Nephron progenitor cell (in vitro differentiated cells): ENCODE results near the gene TBC1D13.

Source experiments
- DNase-seq: peaks from one replicate; pipeline ENCODE4 v3.0.0; 2021
- H3K27ac Mint-ChIP-seq: 2 replicates; pipeline ENCODE4 v1.8.0; 2021; ENCODE audit warnings: mild to moderate bottlenecking, moderate library complexity, mixed read lengths
- H3K27me3 Mint-ChIP-seq: 2 replicates; pipeline ENCODE4 v1.8.0; 2021; ENCODE audit warnings: mild to moderate bottlenecking, low read depth, mixed read lengths; ENCODE audit not compliant: poor library complexity
- H3K36me3 Mint-ChIP-seq: 2 replicates; pipeline ENCODE4 v1.8.0; 2021; ENCODE audit warnings: low read depth, mixed read lengths
- H3K4me1 Mint-ChIP-seq: 2 replicates; pipeline ENCODE4 v1.8.0; 2021; ENCODE audit warnings: mixed read lengths
- H3K4me3 Mint-ChIP-seq: 2 replicates; pipeline ENCODE4 v1.8.0; 2021; ENCODE audit warnings: mild to moderate bottlenecking, moderate library complexity, mixed read lengths
- H3K9me3 Mint-ChIP-seq: 2 replicates; pipeline ENCODE4 v1.8.0; 2021; ENCODE audit warnings: mild to moderate bottlenecking, moderate library complexity, mixed read lengths
- TF ChIP-seq, protein P1 (sequence below): fragments of 200-600 bp; sonication (generic); IDR thresholded peaks from 2 replicates; pipeline ENCODE4 v1.5.0; 2021; ENCODE audit warnings: antibody characterized with exemption

The TBC1D13 gene

DNA sequence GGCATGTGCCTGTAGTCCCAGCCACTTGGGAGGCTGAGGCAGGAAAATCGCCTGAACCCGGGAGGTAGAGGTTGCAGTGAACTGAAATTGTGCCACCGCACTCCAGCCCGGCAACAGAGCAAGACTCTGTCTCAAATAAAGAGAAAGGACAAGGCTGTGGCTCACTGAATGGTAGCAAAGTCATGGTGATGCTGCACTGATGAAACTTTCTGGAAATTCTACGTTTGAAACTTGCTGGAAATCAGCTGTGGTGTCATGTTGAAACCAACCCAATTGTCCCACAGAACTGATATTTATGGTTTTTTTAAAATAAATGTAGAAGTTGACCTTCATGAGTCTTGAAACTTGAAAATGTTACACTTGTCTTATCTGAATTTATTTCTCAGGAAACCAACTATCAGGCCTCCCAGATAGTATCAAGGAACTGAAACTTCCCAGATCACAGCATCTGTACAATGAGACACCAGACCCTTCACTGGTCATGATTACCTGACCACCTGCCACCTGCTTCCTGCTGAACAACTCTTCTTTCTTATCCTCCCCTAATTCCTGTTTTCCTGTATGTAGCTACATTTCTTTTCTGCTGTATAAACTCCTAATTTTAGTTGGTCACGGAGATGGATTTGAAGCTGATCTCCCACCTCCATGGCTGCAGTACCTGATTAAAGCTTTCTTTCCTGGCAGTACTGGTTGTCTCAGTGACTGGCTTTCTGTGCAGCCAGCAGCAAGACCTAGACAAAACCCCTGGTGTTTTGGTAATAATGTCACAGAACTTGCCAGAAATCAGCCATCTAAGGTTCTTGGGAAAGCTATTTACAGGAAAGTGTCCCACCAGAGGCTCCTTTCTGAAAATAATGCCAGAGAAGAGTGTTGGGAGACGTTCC is 5.6 kb upstream of the TBC1D13 start:
- Mint-ChIP-seq H3K4me1 (no peaks in the 10 kb centered on the region), H3K9me3 (peaks cover 38% of the 10 kb centered on the region), H3K4me3 (no peak overlapping the region), H3K27ac (no peak overlapping the region), H3K27me3 (peaks cover 12% of the 10 kb centered on the region), H3K36me3 (no peaks in the 10 kb centered on the region)
- DNase-seq = no peak
- TF ChIP-seq, protein P1, sequence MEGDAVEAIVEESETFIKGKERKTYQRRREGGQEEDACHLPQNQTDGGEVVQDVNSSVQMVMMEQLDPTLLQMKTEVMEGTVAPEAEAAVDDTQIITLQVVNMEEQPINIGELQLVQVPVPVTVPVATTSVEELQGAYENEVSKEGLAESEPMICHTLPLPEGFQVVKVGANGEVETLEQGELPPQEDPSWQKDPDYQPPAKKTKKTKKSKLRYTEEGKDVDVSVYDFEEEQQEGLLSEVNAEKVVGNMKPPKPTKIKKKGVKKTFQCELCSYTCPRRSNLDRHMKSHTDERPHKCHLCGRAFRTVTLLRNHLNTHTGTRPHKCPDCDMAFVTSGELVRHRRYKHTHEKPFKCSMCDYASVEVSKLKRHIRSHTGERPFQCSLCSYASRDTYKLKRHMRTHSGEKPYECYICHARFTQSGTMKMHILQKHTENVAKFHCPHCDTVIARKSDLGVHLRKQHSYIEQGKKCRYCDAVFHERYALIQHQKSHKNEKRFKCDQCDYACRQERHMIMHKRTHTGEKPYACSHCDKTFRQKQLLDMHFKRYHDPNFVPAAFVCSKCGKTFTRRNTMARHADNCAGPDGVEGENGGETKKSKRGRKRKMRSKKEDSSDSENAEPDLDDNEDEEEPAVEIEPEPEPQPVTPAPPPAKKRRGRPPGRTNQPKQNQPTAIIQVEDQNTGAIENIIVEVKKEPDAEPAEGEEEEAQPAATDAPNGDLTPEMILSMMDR = no peak

DNA sequence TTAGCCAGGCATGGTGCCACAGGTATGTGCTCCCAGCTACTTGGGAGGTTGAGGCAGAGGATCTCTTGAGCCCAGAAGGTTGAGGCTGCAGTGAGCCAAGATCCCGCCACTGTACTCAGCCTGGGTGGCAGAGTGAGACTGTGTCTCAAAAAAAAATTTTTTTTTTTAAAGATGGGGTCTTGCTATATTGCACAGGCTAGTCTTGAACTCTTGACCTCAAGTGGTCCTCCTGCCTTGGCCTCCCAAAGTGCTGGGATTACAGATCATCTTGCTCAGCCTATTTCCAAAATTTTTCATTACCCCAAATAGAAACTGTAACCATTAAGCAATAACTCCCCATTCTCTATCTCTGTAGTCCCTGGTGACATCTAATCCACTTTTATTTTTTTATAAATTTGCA is 4.4 kb upstream of the TBC1D13 start:
- Mint-ChIP-seq H3K9me3 (peaks cover 39% of the 10 kb centered on the region), H3K27me3 (peaks cover 9% of the 10 kb centered on the region), H3K27ac (no peak overlapping the region), H3K4me3 (no peak overlapping the region), H3K36me3 (no peaks in the 10 kb centered on the region), H3K4me1 (peaks cover 3% of the 10 kb centered on the region)
- no peak for DNase-seq
- TF ChIP-seq, protein P1 = no peak

GRCh38 chr9:128785427-128785826 is 1.6 kb upstream of the TBC1D13 start:
- no peak for DNase-seq
- H3K27ac Mint-ChIP-seq = no peak overlapping the region
- TF ChIP-seq, protein P1 = no peak
- peaks cover 16% of the 10 kb centered on the region for H3K4me1 Mint-ChIP-seq
- peaks cover 21% of the 10 kb centered on the region for H3K9me3 Mint-ChIP-seq
- peaks cover 7% of the 10 kb centered on the region for H3K27me3 Mint-ChIP-seq
- no peaks in the 10 kb centered on the region for H3K36me3 Mint-ChIP-seq
- no peak overlapping the region for H3K4me3 Mint-ChIP-seq

DNA sequence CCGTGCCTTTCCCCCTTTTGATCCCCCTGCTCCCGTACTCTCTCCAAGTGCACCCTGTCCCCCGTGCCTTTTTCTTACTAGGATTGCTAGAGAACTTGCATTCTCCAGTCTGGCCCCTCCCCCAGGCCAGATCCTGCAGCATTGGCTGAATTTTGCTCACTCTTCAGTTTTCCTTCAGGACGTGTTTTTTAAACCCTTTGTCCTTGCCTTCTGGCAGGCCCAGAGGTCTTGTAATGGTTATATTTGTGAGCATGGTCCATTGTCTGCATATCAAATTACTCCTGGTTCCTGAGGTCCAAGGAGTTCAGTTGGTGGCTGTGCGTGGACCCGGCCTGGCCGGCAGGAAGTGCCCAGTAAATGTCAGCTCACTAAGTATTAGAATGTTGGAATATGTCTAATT is 606 bp downstream of the TBC1D13 start:
- Mint-ChIP-seq H3K27me3 (peaks cover 4% of the 10 kb centered on the region), H3K36me3 (peaks cover 6% of the 10 kb centered on the region), H3K4me3 (peak overlapping the region; percentile 98), H3K9me3 (peaks cover 12% of the 10 kb centered on the region), H3K27ac (peak overlapping the region; percentile 59), H3K4me1 (peaks cover 16% of the 10 kb centered on the region)
- DNase-seq = peak; percentile 41
- TF ChIP-seq, protein P1 = no peak

- no peak for DNase-seq
- Mint-ChIP-seq H3K4me3 (peak overlapping the region; percentile 98), H3K27me3 (peaks cover 4% of the 10 kb centered on the region), H3K4me1 (peaks cover 16% of the 10 kb centered on the region), H3K36me3 (peaks cover 13% of the 10 kb centered on the region), H3K9me3 (peaks cover 8% of the 10 kb centered on the region), H3K27ac (peak overlapping the region; percentile 59)
- TF ChIP-seq, protein P1 = no peak
These were observed 1.4 kb downstream of the TBC1D13 start for GRCh38 chr9:128788445-128788844.

GRCh38 chr9:128790536-128790935 is 3.5 kb downstream of the TBC1D13 start:
- Mint-ChIP-seq H3K9me3 (peaks cover 5% of the 10 kb centered on the region), H3K27ac (no peak overlapping the region), H3K36me3 (peaks cover 19% of the 10 kb centered on the region), H3K4me3 (no peak overlapping the region), H3K4me1 (peaks cover 16% of the 10 kb centered on the region), H3K27me3 (peaks cover 4% of the 10 kb centered on the region)
- no peak for DNase-seq
- TF ChIP-seq, protein P1 = no peak
